GM21367 (cell line): ENCODE results near the gene CCNY.

Source experiments
- ATAC-seq: cut with Tn5 transposase; IDR thresholded peaks from one replicate; pipeline ENCODE4 v1.9.1; 2021; ENCODE audit not compliant: unreplicated experiment

The CCNY gene

DNA sequence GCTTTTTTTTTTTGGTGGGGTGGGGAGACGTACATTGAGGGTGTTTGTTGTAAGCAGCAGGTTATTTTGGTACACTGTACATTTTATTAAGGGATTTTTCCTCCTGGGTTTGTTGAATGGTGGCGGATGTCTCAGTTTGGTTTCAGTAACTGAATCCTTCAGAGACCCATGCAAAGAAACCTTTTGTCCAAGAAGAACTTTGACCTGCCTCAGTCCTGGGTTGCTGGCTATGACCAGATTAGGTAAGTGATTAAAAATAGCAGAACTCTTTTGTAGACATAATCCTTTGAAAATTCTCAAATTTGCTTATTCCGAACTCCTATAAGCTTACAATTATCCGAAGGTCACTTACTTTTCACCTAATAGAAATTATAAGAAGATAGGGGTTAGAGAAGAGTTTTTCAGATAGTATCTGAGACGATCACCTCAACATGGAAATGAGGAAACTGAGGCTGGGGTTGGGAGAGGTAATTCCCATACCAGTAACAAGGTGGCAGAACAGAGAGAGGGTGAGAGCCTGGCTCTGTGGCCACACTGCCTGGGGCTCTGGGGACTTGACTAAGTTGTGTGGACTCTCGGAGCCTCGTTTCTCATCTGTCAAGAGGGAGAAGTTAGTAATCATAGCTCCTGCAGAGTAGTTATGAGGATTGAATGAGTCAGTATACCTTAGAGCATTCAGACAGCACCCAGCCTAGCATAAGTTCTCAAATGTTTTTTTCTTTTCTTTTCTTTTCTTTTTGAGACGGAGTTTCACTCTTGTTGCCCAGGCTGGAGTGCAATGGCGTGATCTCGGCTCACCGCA is 87.4 kb downstream of the CCNY start:
- ATAC-seq: no peak

DNA sequence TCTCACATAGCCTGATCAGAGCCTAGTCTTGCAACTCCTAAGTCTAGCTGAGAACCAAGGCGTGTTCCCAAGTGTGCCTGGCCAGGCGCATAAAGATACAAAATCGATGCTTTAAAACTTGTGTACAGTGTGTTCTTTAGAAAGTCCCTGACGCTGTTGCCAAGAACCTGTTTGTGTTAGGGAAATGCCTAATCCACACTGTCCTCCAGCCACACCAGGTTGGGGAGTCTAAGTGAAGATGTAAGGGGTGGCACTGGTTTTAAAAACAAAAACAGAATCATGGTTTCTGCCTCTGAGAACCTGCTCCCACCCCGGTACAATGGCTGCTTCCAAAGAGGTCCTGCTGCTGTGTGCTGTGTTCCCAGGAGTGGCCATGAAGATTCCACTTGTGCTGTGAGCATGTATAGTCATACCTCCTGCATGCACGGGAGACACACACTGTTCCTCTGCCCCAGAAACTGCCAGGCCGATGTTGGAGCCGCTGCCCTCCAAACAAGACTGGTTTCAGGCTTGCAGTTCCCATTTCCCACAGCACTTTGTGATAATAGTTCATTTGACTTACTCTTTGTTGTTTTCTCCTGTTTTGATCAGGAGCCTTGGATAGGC is 88.5 kb downstream of the CCNY start:
- no peak for ATAC-seq

DNA sequence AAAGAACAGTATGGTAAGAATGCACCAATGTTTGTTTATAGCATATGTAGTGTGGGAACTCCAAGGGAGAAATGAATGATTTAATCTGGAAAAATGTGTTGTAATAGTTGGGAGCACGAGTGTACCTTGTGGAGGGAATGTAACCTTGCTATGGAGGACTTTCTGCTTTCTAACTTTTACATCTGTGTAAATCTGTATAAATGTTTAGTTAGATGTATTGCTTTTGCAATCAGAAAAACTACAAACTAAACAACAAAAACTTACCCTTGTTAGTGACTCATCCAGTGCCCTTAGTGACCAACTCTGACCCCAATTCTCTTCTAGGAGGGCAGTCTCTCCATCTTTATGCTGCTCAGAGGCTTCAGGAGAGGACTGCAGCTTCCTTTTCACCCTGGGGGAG is 89.3 kb downstream of the CCNY start:
- no peak for ATAC-seq

DNA sequence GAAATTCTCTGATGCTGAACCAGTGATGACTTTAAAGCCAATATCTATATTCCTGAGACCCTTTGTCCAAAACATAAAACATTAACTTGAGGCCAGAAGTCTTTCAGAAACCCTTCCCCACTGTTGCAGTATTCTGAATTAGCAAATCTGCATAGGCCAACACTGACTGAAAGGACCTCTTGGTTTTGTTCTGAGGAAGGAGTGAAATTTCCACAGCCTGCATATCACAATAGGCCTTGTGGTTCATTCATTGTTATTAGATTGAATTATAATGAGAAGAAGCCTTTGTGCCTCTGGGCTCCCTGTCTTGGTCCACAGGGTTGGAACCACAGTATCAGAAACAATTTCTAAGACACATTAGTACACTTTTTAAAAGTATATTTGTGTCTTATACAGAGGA is 90.3 kb downstream of the CCNY start:
- no peak for ATAC-seq

DNA sequence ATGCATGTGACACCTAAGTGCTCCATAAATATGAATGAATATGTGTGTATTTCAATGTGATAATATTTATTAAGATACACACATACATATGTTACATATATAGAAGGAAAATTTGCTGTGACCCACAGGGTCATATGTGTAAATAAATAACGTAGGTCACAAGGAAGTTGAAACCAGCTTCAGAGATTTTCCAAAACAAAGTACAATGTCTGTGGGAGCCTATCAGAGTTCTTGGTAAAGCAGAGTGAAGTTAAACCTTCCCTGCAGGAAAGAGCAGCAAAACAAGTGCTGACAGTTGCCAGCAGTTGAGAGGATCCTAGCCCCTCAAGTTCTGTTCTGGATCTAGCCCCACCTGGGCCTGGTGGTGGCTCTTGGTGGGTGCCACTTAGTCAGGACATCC is 91.2 kb downstream of the CCNY start:
- ATAC-seq: no peak

DNA sequence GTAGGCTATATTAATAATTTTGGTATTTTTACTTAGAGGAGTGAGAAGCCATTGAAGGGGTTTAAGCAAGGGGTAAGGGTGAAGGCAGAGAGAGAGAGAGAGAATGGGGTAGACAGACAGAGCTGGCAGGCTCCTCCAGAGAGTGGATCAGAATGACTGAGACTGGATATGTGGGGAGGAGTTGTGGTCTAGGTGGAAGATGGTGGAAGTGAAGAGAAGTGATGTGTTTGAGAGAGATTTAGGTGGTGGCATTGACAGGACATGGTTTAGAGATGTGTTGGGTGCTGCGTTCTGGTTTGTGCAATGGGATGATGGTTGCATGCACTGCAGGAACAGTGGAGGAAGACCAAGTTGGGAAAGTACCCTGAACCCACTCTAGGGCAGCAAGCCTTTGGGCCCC is 92.2 kb downstream of the CCNY start:
- ATAC-seq: no peak

DNA sequence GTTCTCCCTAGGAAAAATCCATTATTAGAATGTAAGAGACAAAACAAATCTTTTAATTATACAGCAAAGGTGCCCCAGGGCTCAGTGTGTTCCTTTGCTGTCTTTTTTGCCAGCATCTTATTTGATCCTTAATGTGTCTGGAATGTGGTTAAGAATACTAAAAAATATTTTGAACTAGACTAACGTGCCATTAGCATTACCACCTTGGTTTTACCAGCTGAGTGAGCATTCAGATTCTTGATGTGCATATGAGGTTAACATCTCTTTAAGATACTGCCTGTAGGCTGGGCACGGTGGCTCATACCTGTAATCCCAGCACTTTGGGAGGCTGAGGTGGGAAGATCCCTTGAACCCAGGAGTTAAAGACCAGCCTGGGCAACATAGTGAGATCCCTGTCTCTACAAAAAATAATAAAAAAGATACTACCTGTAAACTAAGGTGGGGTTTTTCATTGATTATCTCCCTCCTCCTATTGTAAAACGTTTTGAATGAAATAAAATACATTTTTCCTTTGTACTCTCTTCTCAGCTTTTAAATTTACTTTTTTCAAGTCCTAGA is 96.6 kb downstream of the CCNY start:
- ATAC-seq: no peak

DNA sequence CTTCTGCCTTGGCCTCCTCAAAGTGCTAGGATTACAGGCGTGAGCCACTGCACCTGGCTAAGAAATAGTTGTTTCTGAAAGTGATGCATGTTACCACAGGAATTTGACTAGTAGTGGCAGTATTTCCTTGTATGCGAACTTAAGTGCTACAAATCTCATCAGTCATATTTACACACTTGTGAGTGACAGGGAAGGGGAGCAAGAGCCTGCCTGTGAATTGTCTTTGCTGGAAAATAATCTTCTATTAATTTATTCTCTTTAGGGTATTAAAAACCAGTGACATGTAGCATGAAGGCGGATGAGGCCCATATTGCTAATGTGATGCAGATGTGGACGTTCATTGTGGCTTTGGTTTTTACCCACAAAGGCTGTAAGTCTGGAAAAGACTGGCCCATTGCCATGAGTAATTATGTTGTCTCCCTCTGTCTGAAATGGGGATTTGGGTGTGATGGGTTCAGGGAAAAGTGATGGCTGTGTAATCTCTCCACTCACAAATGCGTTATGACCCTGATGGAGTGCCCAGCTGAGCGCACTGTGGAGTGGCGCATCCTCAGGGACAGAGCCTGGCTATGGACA is 97.6 kb downstream of the CCNY start:
- ATAC-seq: no peak

DNA sequence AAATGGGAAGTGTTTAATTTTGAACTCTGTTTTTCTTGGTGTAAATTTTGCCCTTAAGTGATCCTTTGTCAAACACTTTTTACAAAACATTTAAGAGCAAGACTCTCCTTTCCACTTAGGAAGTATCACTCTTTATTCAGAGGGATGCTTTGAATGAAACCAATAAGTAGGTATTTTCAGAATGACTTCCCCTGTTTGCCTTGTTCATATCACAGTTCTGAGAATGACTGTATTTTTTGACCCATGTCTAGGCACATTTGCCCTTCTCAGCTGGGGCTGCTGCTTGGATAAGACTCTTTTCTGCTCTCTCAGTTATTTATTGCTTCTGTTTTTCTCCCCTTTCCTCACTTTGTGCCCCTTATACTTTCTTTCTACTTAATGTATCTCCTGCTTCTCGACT is 98.2 kb downstream of the CCNY start:
- no peak for ATAC-seq

DNA sequence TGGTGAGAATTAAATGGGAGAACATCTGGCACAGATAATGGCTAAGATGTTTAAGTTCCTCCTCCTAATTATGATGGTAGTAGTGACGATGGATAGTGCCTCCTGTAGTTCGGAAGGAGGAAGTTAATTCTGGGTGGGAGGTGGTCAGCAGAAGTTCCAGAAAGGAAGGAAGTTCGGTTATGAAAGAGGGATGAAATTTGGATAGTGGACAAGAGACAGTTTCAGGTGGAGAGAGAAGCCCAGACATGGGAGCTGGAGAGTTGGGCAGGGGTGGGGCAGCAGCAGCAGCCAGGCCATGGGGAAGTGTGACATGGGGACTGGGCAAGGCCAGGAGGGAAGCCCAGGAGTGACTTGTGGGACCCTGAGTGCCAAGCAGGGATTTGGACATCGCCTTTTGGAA is 99.5 kb downstream of the CCNY start:
- no peak for ATAC-seq

DNA sequence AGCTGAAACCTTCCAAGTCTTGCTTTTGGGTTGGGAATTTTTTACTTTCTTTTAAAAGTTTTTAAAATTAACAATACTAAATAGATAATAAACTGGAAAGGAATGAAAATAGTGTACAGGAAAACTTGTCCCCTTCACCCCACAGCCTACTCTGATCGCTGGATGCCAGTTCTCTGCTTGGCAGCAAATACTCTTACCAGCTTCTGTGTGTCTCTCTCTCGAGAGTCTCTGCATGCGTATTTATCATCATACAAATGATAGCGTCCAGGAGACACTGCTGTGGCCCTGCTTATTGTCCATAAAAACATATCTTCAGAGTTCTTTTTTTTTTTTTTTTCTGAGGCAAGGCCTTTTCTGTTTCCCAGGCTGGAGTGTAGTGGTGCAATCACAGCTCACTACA is 101.5 kb downstream of the CCNY start:
- no peak for ATAC-seq

DNA sequence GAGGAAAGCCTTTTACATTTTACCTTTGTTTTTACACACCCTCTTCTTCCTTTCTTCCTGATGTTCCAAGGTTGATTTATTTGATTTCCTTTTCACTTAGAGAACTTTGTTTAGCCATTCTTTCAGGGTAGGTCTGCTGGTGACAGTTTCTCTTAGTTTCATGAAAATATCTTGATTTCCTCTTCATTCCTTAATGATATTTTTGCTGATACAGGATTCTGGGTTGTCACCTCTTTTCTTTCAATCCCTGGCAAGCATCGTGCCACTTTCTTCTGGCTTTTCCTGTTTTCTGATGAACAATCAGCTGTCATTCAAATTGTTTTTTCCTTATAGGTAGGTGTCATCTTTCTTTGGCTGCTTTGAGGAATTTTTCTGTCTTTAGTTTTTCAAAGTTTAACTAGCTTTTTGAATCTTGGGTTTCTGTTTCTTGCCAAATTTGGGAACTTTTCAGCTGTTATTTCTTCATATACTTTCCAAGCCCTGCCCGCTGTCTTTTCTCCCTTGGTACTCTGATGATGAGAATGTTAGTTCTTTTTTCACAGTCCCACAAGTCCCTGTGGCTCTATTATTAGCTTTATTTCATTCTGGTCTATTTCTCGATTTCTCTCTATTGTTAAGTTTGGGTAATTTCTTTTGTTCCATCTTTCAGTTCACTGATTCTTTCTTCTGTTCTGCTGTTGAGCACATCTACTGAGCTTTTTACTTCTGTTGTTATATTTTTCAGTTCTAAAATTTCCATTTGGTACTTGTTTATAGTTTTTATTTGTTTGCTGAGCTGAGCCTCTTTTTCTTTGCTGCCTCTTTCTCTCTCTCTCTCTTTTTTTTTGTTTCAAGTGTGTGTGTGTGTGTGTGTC is 102.6 kb downstream of the CCNY start:
- no peak for ATAC-seq

DNA sequence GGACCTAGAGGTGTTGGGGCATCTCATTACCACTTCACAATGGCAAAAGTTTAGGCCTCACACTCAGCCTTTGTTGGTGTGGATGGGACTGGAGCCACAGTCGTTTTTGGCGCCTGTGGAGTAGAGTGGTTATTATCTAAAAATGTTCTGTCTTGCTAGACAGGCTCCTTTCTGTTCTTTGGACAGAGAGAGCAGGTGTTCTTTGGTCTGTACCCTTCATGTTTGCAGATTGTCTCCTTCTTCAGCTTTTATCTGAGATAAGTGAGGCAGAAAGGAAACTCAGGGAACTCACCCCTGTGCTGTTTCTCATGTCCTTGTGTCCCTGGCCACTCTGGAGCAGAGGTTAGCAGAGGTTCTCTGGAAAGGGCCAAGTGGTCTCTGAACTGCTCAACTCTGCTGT is 103.7 kb downstream of the CCNY start:
- ATAC-seq: no peak

DNA sequence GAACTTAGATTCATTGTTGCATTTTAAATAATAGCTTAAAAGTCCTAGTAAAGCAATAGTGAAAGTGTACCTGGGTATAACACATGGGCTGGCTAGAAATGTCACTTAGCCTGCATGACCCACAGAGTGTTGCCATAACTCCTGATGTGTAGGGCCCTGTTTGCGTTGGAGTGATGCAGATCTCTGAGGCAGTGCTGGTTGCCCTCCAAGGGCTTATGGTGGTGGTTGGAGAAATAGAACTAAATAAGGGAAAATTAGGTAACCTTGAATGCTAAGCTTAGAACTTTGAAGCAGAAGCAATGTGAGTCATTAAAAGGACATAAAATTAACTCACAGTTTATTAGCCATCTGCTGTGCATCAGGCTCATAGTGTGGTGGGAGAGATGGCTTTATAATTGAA is 105.7 kb downstream of the CCNY start:
- no peak for ATAC-seq

DNA sequence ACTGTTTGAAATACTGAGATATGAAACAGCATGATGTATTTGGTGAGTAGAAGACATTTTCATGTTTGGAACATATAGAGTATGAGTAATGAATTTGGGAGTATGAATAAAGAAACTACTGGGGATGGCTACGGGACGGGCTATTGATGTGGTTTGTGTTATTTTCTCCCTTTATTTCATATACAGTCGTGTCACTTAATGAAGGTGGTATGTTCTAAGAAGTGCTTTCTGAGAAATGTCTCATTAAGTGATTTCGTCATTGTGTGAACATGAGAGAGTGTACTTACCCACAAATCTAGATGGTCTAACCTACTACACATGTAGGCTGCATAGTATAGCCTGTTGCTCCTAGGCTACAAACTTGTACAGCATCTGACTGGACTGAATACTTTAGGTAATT is 106.3 kb downstream of the CCNY start:
- ATAC-seq: no peak

DNA sequence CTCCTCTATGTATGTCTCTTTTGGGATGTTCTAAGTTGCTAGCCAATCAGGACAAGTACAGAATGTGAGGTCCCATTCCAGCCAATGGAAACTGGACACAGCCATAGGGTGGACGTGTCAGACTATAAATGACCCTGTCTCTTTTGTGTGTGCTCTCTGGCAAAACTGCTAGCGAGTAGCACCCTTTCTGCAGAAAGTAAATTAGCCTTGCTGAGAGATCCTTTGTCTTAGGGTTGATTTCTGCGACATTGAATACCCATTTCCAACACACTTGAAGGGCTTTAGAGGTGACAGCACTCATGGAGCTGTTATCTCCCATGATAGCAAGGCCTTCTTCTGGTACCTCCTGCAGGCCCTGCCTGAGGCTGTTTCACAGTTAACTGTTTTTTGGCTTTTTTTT is 107.5 kb downstream of the CCNY start:
- no peak for ATAC-seq

DNA sequence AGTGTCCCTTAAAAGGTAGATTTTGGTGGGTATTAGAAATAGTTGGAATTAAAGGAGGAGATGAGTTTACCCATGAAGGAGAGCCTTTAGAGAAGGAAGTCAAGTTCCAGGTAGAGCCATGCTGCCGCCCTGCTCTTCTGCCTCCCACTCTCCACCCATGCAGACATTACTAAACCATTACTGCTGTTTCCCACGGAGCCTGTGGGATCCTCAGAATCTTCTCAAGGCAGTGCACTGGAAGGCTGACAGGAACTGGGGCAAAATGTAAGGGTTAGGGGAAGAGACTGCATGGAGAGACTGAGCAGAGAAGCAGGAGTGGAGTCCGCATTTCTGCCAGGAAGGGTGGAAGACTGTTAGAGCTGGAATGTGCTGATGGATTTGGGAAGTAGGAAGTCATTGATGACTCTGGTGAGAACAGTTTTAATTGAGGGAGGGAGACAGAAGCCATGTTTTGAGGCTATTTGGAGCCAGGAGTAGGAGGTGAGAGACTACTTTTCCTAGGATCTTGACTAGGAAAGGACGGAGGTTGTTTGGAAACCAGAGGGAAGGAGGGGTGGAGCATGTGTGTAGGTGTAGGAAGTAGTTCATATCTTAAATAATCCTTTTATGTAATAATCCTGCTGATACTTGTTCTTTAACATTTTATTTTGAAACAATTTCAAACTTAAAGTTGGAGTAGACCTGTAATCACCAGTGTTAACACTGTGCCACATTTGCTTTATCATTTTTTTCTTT is 109.0 kb downstream of the CCNY start:
- no peak for ATAC-seq

DNA sequence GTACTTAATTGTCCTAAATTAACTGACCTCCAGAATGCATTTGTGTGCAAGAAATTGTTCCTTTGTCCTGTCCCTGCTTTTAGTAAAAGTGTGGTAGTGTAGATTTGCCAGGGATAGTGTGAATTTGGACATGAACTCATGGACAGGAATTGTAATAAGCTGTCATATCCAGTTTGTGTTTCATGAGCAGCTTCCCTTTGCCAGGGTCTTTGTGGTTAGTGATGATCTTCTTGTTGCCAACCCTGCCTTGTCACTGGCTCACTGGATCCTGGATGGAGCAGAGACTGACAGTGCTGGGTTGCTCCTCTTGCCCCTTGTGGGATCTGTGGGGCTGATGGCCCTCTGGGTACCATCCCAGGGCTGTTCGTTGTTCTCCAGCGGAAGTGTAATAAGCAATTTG is 110.1 kb downstream of the CCNY start:
- no peak for ATAC-seq

DNA sequence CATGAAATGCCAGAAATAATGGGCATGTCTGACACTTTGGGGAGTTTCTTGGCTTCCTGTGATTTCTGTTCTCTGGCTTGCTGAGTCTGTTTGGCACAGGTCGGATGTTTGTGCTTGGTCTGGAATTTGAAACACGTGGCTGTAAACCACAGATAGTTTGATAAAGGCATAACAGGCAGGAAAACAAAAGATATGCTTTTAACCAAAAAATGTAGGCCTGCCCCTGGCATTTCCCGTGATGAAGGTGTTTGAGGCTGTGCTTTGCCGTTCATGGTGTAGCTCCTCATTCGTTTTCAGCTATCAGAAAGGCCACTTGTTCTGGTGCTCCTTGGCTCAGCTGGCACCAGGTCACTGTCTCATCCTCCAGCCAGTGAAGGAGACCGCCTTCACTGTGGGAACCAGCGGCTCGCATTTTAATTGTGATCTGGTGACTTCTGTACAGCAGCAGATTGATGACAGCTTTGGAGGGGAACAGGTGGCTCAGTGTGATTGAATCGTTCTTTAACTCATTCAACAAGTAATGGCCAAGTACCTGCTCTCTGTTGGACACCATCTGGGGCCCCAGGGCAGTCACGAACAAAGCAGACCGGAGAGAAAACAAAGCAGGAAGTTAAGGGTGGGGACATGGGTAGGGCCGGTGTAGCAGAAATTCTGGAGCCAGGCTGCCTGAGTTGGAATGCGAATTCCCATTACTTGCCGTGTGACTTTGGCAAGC is 111.5 kb downstream of the CCNY start:
- ATAC-seq: no peak
